GM21423 (cell line): ENCODE measurements around the gene LGALS1.
"Not testable (repeated sequence)": the region's sequence is repeated elsewhere in the genome, so short reads cannot be mapped to it uniquely, and the experiment has no call there.

Source experiments
- ATAC-seq: cut with Tn5 transposase; IDR thresholded peaks from one replicate; pipeline ENCODE4 v1.9.1; 2021; ENCODE audit warnings: mild to moderate bottlenecking, moderate library complexity; ENCODE audit not compliant: unreplicated experiment

LGALS1 gene

DNA sequence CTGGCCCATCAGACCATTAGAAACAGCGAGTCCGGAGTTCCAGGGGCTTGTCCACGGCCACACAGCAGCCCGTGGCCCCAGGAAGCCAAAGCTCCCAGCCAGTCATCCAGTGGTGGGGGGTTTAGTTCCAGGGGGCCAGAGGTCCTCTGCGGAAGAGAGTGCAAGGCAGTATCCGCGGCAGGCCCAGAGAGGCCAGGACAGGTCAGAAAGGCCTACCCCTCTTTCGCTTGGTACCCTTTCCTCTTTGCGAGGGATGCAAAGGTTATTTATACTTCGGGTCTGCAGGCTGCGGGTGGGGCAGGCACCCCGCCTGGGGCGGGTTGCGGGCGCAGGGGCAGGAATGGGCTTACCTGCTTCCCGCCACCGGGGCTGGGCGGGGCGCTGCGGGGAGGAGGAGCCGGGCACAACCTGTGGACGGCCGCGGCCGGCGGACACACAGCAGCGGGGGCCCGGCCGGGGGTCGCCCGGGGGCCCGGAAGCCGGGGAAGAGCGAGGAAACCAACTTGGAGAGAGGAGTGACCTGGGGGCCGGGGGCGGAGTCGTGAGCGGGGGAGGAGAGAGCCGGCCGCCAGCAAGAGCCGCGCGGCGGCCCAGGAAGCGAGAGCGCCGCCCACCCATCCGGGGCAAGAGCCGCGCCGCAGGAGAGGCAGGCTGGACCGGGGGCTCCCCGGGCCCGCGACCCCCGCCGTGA lies 36.2 kb upstream of the LGALS1 start, which contains the start of gene SH3BP1:
Gene SH3BP1, plus strand, starts transcription at position 600 of the 691 bp plus-strand sequence. CDS start 119 bp downstream, outside the sequence.
- no peak for ATAC-seq

DNA sequence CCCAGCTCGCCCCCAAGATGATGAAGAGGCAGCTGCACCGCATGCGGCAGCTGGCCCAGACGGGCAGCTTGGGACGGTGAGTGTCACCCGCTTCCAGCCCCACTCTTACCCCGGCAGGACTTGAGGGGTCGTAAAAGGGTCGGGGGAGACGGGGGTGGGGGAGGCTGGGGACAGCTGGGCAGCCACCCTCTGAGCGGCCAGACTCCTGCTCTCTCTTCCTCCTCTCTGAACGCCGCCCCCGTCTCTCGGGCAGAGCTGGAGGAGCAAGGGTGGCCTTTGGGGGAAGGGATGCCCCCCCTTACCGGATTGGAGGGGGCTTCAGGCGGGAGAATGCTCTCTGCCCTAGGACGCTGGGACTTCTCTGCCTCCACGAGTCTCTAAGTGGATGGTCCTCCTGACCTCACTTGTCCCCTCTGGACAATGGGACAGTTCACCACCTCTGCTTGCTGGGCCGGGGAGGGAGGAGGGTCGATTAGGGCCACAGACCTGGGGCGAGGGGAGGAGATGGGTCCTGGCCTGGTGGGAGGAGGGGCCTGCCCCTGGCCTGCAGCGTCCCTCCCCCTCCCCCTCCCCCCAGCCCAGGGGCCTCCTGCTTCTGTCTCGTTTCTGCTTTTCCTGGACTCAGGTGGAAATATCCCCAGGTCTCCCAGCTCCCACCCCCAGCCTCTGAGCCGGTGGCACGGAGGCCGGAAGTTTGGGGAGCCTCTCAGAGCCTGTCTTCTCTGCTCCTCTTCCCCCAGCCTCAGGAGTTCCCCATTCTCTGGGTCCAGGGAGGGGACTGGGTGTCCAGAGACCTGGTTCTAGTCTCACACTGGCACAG lies 35.5 kb upstream of the LGALS1 start:
- ATAC-seq = no peak

DNA sequence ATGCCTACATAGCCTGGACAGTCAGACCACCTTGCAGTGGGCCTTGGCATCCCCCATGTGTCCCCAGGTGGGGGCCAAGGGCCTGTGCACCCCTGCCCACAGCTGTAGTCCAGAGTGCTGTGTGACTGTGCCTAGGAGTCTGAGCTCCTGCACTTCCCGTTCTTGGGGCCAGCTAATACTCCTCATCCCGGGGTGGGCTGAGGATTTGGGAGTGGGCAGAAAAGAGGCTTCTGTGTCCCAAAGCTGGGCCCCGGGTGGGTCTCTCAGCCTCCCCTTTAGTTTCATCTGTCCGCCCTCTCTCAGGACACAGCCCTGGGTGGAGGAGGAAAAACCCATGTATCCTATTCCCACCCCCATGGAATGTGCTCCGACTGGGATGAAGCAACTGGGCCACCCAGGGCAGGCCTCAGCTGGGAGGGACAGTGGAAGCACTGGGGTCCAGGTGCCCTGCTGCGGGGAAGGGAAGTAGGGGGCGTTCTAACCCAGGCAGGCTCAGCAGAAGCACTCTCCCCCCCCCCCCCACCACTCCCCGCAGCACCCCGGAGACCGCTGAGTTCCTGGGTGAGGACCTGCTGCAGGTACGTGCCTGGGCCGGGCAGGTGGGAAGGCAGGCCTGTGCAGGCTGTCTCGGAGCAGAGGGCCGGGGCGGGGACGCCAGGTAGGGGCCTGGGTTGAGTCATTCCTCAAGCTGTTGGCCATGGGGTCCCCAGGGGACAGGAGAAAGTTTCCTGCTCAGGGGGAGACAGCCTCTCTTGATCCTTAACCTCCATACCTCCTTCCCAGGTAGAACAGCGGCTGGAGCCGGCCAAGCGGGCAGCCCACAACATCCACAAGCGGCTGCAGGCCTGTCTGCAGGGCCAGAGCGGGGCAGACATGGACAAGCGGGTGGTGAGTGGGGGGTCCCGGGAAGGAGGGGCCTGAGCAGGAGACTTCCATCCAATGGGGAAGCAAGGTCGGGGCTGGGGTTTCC lies 34.6 kb upstream of the LGALS1 start:
- ATAC-seq = no peak

- ATAC-seq = no peak
Observed at GRCh38 chr22:37641561-37641949, 33.9 kb upstream of the LGALS1 start.

GRCh38 chr22:37643225-37643847 lies 32.1 kb upstream of the LGALS1 start:
- ATAC-seq = no peak

DNA sequence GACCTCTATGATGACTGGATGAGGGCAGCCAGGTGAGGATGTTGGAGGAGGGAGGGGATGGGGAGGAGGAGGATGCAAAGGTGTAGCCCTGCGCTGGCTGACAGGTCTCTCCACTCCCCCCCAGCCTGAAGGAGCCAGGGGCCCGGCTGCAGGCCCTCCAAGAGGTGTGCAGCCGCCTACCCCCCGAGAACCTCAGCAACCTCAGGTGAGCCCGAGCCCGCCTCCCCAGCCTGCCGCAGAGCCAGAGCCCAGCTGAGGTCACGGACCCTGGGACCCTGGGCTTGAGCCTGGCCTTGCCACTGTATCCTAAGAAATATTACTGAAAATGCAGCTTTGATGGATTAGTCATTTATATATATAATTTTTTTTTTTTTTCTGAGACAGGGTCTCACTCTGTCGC lies 28.1 kb upstream of the LGALS1 start:
- ATAC-seq = no peak

DNA sequence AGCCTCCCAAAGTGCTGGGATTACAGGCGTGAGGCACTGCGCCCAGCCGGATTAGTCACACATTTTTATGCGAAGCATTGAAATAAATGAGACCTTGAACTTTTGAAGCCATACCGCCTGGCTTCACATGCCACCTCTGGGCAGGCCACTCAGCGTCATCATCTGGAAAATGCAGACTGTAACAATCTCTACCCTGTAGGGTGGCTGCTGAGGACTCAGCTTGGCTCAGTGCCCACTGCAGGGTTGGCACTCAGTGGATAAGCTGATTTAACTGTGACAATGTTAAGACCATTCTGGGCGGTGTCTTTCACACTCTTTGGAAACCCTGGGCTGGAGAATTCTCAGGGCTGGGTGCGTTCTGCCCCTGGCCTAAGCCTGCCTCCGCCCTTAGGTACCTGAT lies 27.5 kb upstream of the LGALS1 start:
- no peak for ATAC-seq

- no peak for ATAC-seq
Observed at GRCh38 chr22:37650463-37651136, 24.8 kb upstream of the LGALS1 start.

DNA sequence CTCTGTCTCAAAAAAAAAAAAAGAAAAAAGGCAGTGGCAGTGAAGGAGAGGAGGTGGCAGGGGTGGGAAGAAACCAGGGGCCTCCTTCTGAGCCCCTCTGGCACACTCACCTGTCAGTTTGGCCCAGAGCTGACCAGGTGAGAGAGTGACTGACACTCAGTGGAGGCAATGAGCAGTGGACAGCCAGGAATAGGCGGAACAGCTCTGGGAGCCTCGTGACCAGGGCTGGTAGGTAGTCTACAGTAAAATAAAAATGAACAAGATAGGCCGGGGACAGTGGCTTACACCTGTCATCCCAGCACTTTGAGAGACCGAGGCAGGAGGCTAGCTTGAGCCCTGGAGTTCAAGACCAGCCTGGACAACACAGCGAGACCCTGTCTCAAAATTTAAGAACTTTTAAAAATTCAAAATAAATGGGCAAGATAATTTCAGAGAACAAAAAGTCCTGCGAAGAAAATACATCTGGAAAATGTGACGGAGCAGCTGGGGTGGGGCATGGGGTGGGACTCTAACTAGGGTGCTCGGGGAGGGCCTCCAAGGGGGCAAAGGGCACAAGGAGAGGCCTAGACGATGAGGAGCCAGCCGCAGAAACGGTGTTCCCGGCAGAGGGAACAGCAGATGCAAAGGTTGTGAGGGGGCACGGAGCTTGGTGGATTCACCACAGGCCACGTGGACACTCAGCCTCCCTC lies 20.7 kb upstream of the LGALS1 start:
- ATAC-seq = no peak

DNA sequence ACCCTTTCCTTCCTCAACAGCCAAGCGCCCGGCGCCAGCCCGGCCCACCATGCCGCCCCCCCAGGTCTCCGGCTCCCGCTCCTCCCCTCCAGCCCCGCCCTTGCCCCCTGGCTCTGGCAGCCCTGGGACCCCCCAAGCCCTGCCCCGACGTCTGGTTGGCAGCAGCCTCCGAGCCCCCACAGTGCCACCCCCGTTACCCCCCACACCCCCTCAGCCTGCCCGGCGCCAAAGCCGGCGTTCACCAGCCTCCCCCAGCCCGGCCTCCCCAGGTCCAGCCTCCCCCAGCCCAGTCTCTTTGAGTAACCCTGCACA lies 20.2 kb upstream of the LGALS1 start:
- ATAC-seq = no peak

- ATAC-seq = not testable (repeated sequence)
Observed at GRCh38 chr22:37656583-37656982, 18.9 kb upstream of the LGALS1 start.

GRCh38 chr22:37657590-37658132 lies 17.8 kb upstream of the LGALS1 start:
- ATAC-seq = no peak

DNA sequence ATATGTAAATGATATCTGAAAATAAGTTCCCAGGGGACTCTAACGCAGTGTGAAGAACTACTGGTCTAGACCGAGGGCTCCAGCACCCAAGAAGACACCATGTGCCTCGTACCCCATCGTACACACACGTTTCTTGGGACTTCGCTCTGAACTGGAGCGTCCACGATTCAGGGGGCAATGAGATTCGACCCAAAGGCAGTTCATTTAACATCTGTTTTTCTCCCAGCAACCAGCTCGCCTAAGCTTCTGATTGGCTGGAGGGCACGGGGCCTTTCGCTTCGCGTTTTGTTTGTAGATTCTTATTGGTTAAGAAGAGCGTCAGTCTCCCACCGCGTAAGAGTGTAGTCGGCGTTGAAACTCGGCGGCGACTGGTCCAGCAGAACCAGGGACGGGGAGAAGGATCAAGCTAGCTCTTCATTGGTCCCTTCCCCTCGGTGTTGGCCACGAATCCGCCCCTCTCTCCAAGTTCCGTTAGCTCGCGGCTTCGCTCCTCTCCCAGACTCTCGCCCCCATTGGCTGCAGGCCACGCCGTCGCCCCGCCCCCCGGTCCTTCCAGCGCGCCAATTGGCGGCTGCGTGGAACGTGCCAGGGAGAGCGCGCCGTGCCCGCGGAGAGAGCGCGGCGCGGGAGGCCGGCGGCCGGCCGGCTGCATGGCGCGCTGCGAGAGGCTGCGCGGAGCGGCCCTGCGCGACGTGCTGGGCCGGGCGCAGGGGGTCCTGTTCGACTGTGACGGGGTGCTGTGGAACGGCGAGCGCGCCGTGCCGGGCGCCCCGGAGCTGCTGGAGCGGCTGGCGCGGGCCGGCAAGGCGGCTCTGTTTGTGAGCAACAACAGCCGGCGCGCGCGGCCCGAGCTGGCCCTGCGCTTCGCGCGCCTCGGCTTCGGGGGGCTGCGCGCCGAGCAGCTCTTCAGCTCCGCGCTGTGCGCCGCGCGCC lies 17.0 kb upstream of the LGALS1 start, which contains the start of gene PDXP:
Gene PDXP, plus strand, starts transcription at position 591 of the 933 bp plus-strand sequence. Its CDS starts 60 bp downstream, at position 651.
- peak; percentile 83 for ATAC-seq

- peak; percentile 1 for ATAC-seq
Observed at GRCh38 chr22:37659066-37659896, 16.2 kb upstream of the LGALS1 start.

GRCh38 chr22:37659897-37660708 lies 15.3 kb upstream of the LGALS1 start:
- no peak for ATAC-seq

- ATAC-seq = no peak
Observed at GRCh38 chr22:37660709-37661045, 14.8 kb upstream of the LGALS1 start.
